ENCODE data around the gene DIRAS1.
"Not testable (repeated sequence)": the region's sequence is repeated elsewhere in the genome, so short reads cannot be mapped to it uniquely, and the experiment has no call there.

DIRAS1 gene

GRCh38 chr19:2668175-2668763 is 52.9 kb downstream of the DIRAS1 start:
- DNase-seq = no peak

- not testable (repeated sequence) for DNase-seq
Observed at GRCh38 chr19:2667349-2667748, 53.8 kb downstream of the DIRAS1 start.

GRCh38 chr19:2666344-2666994 is 54.7 kb downstream of the DIRAS1 start:
- DNase-seq = no peak

- DNase-seq = no peak
Observed at GRCh38 chr19:2665103-2665502, 56.1 kb downstream of the DIRAS1 start.
